Measurements from ENCODE around the gene MACO1.
A peak's percentile ranks its signal among the peaks of the same experiment; 100 is the strongest.

Gene MACO1

GRCh38 chr1:25543425-25544242 is 112.9 kb downstream of the MACO1 start, which contains the start of gene LDLRAP1:
Gene LDLRAP1 (plus strand): TSS chr1:25543606. CDS start chr1:25543699, 93 bp downstream.
- peak in 12 of 14 donors; percentile 21 to 81 (median 60) for DNase-seq

- DNase-seq: no peak
These were observed 113.6 kb downstream of the MACO1 start for GRCh38 chr1:25544243-25544764.

DNA sequence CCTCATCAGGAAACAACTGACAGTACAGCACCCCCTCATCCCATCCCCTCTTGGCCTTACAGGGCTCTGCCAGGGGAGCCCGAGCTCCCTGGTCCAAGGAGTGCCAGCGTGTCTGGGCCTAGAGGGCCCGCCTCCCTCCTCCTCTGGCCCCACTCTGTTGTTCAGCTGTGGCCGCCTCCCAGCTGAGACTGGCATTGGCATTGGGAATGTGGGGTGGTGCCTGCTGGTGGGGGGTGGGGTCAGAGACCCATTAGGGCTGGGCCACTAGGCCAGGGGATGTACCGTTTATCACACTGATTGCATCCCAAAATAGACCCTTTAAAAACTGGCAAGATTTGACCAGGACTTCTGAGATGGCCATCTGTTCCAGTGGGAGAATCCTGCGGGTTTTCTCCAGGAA is 114.1 kb downstream of the MACO1 start:
- peak in 10 of 14 donors; percentile 21 to 70 (median 40) for DNase-seq

DNA sequence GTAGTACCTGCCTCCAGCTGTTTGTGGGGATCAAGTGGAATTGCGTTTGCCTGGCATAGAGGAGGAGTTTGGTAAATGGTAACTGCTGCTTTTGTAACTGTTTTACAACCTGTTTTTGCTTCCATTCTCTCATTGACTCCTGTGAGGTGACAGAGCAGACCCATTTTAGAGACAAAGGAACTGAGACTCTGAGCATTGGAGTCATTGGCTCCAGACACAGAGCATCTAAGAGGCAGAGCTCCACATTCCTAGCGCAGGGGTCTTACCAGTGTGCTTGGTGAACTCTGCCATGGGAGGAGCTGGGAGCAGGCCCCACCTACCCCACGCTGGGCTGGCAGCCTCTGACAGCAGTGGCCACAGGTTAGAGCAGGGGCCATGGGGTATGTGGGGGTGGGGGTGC is 115.1 kb downstream of the MACO1 start:
- no peak for DNase-seq

DNA sequence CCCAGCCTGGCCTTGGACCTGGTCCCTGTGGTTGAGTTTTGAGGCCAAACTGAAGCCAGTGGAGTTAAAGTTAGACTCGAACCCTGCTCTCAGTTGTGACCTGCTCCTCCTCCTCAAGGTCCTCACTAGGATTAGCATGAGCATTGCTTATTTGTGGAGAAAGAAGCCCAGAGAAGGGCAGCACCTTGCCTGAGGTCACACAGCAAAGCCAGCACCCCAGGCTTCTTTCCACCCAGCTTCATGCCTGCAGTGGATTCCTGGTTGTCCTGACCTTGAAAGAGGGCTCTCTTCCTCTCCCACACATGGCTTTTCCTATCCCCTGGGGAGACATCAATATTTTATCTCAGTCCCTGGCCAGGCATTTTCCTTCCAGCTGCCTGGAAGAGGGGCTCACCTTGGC is 115.5 kb downstream of the MACO1 start:
- DNase-seq: no peak

DNA sequence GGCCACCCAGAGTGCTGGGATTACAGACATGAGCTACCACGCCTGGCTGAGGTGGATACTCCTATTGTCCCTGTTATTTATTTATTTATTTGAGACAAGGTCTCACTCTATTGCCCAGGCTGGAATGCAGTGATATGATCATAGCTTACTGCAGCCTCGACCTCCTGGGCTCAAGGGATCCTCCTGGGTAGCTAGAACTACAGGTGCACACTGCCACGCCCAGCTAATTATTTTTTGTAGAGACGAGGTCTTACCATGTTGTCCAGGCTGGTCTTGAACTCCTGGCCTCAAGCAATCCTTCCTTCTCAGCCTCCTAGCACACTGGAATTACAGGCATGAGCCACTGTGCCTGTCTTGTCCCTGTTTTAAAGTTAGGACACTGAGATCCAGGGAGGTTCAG is 117.9 kb downstream of the MACO1 start:
- DNase-seq: no peak

DNA sequence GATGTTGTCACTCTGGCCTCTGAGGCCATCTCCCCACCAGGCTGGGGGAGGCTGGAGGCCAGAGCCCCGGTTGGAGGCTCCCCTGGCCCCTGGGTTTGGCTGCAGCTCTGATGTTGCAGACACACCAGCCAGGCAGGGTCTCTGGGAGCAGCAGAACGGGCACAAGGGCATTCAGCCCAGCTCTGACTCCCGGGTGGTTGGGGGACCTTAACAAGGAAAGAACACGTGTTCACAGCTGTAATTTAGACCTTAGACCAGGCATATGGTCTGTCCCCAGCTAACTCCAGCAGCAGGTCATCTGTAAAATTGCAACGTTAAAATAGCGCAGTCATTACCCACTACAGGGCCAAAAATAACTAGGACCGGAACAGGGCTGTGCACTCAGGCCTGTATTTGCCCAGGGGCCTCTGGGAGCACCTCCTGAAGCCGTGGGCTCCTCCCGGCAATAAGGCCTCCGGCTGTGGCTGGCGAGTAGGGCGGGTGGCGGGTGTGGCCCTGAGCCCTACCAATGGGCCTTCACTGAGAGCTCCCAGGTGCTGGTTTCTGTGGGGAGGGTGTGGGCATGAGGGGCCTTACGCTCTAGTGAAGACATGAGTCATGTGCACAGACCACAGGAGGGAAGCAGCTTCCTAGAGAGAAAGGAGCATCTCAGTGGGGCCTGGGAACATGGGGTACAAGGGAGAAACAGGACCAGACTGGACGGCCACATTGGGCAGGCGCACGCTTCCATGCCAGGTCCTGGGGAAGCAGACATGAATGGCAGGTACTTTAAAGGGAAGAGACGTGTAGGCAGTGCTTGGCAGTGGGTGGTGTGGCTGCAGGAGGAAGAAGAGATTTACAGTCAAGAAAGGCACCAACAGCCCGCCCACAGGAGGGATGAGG is 118.8 kb downstream of the MACO1 start:
- DNase-seq: peak in 1 of 14 donors; percentile 66
